Lower lobe of right lung (tissue), 2 donors: ENCODE measurements around the gene TMC2. TPM values are rescaled to one million over a fixed set of nuclear protein-coding genes. Genes with fewer than 3 reads are reported as not detected.

Experiments used
- ATAC-seq, 2 donors: fragments of 200-7000 bp; cut with Tn5 transposase; one replicate each; pipeline ENCODE4 v1.9.1; 2020 to 2022; ENCODE audit warnings: mild to moderate bottlenecking in 2 of 2, moderate library complexity in 2 of 2
- DNase-seq: peaks from one replicate; pipeline ENCODE4 v3.0.0-alpha.2; 2020
- H3K27ac ChIP-seq: fragments of 200-600 bp; one replicate; pipeline ENCODE4 v1.8.0; 2022
- H3K27me3 ChIP-seq: fragments of 200-600 bp; one replicate; pipeline ENCODE4 v1.8.0; 2022; ENCODE audit warnings: low read depth
- H3K36me3 ChIP-seq: fragments of 200-600 bp; one replicate; pipeline ENCODE4 v1.8.0; 2022; ENCODE audit warnings: mild to moderate bottlenecking
- H3K4me1 ChIP-seq: fragments of 200-600 bp; one replicate; pipeline ENCODE4 v1.8.0; 2022
- H3K4me3 ChIP-seq: fragments of 200-600 bp; one replicate; pipeline ENCODE4 v1.8.0; 2022; ENCODE audit warnings: mild to moderate bottlenecking
- H3K9me3 ChIP-seq: fragments of 200-600 bp; one replicate; pipeline ENCODE4 v1.8.0; 2022
- CTCF ChIP-seq: fragments of 200-600 bp; IDR thresholded peaks from one replicate; pipeline ENCODE4 v1.8.0; 2022; ENCODE audit warnings: antibody characterized with exemption, mild to moderate bottlenecking
- intact Hi-C: fragments of 100-400 bp; cut with DNase I; formaldehyde crosslinking; loops from one replicate; pipeline ENCODE4 v1.11.0; 2022
- total RNA-seq: library from RNA; stranded (reverse); fragmentation: NEBNext Ultra II Directional; extraction: Animal tissue kit (Norgen Biotek cat#: 25700); gene quantifications from one replicate; pipeline ENCODE4 v1.2.1, GENCODE V29; 2021
- donor health status: DM: no; HTN: yes; CAD: no; lungs with severe emphysema.

TMC2 gene
- total RNA-seq, 1 donor from 2014 or later, result 0.92 TPM

GRCh38 chr20:2659547-2659946 lies 123.2 kb downstream of the TMC2 start:
- no peak for TF ChIP-seq CTCF
- intact Hi-C loops, result no loop called here
- peaks cover 13% of the 10 kb centered on the region for H3K4me1 ChIP-seq
- DNase-seq (no peak), ATAC-seq (no peak)
- H3K9me3 ChIP-seq, result no peaks in the 10 kb centered on the region
- no peak overlapping the region for H3K4me3 ChIP-seq
- H3K27ac ChIP-seq, result no peak overlapping the region
- H3K36me3 ChIP-seq, result peaks cover 84% of the 10 kb centered on the region
- no peaks in the 10 kb centered on the region for H3K27me3 ChIP-seq

GRCh38 chr20:2663364-2663886 lies 127.1 kb downstream of the TMC2 start:
- H3K4me1 ChIP-seq, result peaks cover 10% of the 10 kb centered on the region
- DNase-seq (no peak), ATAC-seq (no peak)
- H3K27me3 ChIP-seq, result no peaks in the 10 kb centered on the region
- H3K4me3 ChIP-seq, result peak overlapping the region; percentile 93
- no peak for TF ChIP-seq CTCF
- no peaks in the 10 kb centered on the region for H3K9me3 ChIP-seq
- H3K27ac ChIP-seq, result peak overlapping the region; percentile 90
- intact Hi-C loops, result no loop called here
- H3K36me3 ChIP-seq, result peaks cover 45% of the 10 kb centered on the region

- peak; percentile 96 to 99 for ATAC-seq
Observed at GRCh38 chr20:2663887-2664719, 127.7 kb downstream of the TMC2 start, which contains the start of gene IDH3B. TSS of gene IDH3B (minus strand) at chr20:2664216. CDS start at chr20:2664188, 28 bp downstream.

GRCh38 chr20:2671977-2672376 lies 135.6 kb downstream of the TMC2 start:
- intact Hi-C loops, result no loop called here

More at GRCh38 chr20:2663887-2664719, 127.7 kb downstream of the TMC2 start, which contains the start of gene IDH3B:
- H3K36me3 ChIP-seq, result peaks cover 38% of the 10 kb centered on the region
- intact Hi-C loops, result no loop called here
- peaks cover 10% of the 10 kb centered on the region for H3K4me1 ChIP-seq
- no peak for TF ChIP-seq CTCF
- no peaks in the 10 kb centered on the region for H3K9me3 ChIP-seq
- peak; percentile 95 for DNase-seq
- peak within 1 kb of the TSS; percentile 93 for H3K4me3 ChIP-seq
- H3K27ac ChIP-seq, result peak within 1 kb of the TSS; percentile 90
- no peaks in the 10 kb centered on the region for H3K27me3 ChIP-seq

GRCh38 chr20:2672446-2672845 lies 136.1 kb downstream of the TMC2 start:
- DNase-seq, result no peak
- no peaks in the 10 kb centered on the region for H3K9me3 ChIP-seq
- no peaks in the 10 kb centered on the region for H3K36me3 ChIP-seq
- intact Hi-C loops, result no loop called here
- H3K27ac ChIP-seq, result no peak overlapping the region
- no peak for ATAC-seq
- TF ChIP-seq CTCF, result no peak
- no peak overlapping the region for H3K4me3 ChIP-seq
- no peaks in the 10 kb centered on the region for H3K4me1 ChIP-seq
- H3K27me3 ChIP-seq, result peaks cover 4% of the 10 kb centered on the region

More at GRCh38 chr20:2671977-2672376, 135.6 kb downstream of the TMC2 start:
- no peaks in the 10 kb centered on the region for H3K27me3 ChIP-seq
- DNase-seq (no peak), ATAC-seq (no peak)
- no peaks in the 10 kb centered on the region for H3K4me1 ChIP-seq
- no peak overlapping the region for H3K4me3 ChIP-seq
- no peaks in the 10 kb centered on the region for H3K9me3 ChIP-seq
- no peak for TF ChIP-seq CTCF
- H3K27ac ChIP-seq, result no peak overlapping the region
- H3K36me3 ChIP-seq, result no peaks in the 10 kb centered on the region
